Activated CD4-positive, CD25-positive, alpha-beta regulatory T cell (primary cell): ENCODE measurements around the gene NPPC.
"Not testable (repeated sequence)": the region's sequence is repeated elsewhere in the genome, so short reads cannot be mapped to it uniquely, and the experiment has no call there.

Experiments
- DNase-seq, 4 experiments: peaks; one replicate each; lab custom pipeline; 2025; lab: John Stamatoyannopoulos, UW

NPPC gene

DNA sequence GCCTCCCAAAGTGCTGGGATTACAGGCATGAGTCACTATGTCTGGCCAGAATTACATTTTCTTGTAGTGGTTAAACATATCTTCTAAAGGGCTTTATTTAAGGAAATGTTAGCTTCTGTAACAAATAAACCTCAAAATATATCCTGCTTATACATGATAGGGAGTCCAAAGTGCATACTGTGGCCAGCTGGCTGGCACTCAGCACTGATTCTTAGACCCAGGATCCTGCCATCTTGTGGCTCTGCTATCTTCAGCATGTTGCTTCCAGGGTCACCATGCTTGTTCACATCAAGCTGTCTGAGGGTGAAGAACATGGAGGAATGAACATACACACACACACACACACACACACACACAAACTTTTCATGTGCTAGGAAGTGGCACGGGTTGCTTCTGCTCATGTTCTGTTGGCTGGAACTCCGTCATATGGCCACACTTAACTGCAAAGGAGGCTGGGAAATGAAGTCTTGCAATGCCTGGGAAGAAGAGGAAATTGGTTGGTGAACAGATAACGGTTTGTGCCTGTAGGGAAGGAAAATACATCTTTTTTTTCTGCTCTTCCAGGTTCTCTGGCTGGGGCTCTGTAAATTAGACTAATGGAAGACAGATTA lies 40.0 kb downstream of the NPPC start:
- no peak for DNase-seq

DNA sequence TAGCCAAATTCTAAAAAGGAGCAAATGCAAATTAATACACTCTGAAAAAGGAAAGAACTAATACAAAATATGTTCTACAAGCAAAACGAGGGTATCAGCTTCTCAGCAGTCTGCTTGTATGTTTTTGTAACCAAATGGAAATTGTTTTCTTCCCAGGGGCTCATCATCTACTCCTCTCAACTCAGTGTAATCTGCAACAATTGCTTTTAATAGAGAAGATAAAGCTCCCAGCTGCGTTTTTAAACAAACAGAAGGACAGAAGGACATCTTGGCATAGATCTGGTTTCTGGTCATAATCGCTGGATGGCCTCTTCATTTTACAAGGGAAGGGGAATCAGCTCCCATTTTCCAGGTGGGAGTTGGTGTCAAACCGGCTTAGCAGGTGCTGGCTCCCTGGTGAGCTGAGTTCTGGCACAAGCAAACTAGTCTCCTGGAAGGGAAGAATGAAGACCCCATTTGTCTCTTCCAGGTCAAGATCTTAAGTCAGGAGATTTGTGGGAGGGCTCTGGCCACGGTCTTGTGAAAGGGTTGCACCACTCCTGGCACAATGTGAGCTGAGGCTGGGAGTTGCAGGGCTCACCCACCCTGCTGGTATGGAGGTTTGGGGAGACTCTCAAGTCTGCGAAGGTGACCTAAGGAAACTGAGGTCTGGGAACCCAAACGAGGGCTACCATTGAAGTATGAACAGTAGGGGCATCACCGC lies 41.6 kb downstream of the NPPC start:
- DNase-seq, result no peak

DNA sequence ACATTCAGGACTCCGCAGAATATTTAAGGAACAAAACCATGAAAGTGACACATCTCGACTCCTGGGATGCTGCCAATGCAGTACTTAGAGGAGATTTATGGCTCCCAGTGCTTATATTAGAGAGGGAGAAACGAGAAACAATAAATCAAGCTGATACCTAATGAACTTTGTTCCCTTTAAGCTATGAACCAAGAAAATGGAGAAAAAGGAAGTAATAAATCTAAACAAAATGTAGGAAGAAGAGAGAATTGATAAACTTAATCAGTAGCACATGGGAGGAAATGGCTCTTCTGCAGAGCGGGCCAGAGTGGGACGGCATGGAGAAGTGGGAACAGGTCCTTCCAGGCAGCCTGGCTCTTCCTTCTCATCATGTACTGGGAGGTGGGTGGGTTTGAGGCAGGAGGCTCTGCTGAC lies 42.7 kb downstream of the NPPC start:
- no peak for DNase-seq

DNA sequence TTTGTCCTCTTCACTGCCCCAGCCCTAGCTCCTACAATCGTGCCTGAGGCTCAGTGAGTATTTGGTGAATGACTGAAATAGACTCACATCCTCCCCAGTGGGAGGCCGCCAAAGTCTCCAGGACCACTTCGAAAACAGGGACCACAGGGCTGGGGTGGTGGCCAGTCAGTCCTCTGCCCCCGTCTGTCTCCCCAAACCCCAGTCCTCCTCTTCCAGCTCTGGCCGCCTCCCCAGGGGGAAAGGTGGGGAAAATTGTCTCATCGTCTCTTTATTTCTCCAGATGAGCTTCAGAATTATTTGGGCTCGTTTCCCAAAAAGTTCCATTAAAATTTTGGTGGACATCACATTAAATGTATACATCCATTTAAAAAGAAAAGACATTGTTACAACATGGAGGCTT lies 43.5 kb downstream of the NPPC start:
- no peak for DNase-seq

DNA sequence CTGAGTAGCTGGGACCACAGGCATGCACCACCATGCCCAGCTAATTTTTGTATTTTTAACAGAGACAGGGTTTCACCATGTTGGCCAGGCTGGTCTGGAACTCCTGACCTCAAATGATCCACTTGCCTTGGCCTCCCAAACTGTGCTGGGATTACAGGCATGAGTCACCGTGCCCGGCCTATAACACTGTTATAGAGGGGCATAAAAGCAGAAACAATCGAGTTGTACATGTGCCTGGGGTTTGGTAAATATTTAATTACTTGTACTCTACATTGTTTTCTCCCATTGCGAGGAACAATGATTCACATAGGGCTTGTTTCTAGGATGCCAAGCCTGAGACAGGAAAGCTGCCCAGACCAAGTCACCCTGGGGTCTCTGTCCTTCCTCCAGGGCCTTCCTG lies 45.8 kb downstream of the NPPC start:
- DNase-seq, result not testable (repeated sequence)

DNA sequence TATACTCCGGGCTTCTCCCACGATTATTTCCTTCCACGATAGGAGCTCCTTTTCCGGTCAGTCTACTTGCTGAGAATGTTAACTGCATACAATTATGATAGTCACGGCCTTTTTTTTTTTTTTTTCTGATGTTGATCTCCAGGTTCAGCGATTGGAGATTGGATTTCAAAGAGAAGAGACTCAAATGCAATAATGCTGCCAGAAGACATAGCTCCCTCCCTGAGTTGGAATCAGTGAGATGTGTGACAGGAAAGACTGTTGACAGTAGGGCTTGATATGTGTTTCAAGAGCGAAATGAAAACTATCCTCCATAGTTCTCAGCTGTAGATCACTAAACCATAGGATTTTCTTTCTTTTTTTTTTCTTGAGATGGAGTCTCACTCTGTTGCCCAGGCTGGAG lies 47.0 kb downstream of the NPPC start:
- no peak for DNase-seq

DNA sequence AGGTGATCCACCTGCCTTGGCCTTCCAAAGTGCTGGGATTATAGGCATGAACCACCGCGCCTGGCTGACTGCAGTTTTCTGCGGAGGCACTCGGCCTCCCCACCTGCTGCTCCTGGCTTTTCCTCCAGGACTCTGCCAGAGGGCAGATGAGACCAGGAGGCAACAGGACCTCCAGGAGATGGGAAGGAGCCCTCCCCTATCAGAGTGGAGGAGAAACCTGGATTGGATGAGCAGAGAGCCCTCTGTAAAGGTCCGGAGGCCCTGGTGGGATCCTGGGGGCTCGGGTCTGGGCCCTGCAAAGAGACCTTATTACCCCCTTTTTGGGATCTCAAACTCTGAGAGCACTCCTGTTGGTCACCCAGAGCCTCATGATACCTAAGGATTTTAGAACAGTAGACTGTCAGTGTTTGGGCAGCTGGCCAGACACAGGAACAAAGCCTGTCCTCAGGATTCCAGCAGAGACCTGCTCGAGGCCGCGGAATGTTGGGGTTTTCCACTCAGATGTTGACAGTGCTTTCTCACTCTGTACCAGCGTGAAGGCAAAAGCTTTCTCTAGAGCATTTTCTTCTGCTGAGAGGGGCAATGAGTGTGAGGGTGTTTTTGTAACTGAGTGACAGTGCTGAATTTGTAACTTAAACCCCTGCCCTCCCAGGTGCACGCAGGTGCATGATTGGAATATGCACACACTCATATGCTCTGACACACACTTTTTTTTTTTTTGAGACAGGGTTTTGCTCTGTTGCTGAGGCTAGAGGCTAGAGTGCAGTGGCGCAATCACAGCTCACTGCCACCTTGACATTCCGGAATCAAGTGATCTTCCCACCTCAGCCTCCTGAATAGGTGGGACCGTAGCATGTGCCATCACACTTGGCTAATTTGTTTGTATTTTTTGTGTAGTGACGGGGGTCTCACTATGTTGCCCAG lies 48.4 kb downstream of the NPPC start:
- no peak for DNase-seq

DNA sequence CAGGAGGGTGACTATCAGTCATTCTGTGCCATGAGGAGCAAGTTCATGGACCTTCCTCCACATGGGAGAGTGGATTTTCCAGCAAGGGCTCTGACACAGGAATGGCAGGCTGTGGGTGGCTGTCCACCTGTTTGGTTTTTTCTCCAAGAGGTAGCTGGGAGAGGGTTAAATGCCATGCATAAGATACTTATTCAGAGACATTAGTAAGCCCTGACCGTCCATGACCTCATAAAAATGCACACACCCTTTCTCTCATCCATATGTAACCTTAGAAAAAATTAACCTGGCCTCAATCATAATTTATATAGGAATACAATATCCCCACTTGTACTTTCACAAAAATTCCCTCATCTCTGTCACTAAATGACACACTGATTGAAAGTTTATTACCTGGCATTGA lies 51.3 kb downstream of the NPPC start:
- DNase-seq, result no peak
